NCI-H510A treated with DMSO at 0.1 percent for 48 hours (cell line): Measurements from ENCODE around the gene TMED5.
"Not testable (repeated sequence)": the region's sequence is repeated elsewhere in the genome, so short reads cannot be mapped to it uniquely, and the experiment has no call there.

Experiments used
- DNase-seq: peaks from one replicate; lab custom pipeline; 2025; lab: John Stamatoyannopoulos, UW

Gene TMED5

GRCh38 chr1:93171549-93172034 lies 8.6 kb downstream of the TMED5 start:
- no peak for DNase-seq

GRCh38 chr1:93170141-93170678 lies 10.0 kb downstream of the TMED5 start:
- DNase-seq = not testable (repeated sequence)

GRCh38 chr1:93167006-93167405 lies 13.2 kb downstream of the TMED5 start:
- DNase-seq = no peak

- DNase-seq = not testable (repeated sequence)
Measured at GRCh38 chr1:93165895-93166294, 14.3 kb downstream of the TMED5 start.

- no peak for DNase-seq
Measured at GRCh38 chr1:93164816-93165215, 15.4 kb downstream of the TMED5 start.

GRCh38 chr1:93163314-93163713 lies 16.9 kb downstream of the TMED5 start:
- DNase-seq = not testable (repeated sequence)

- DNase-seq = no peak
Measured at GRCh38 chr1:93159337-93159736, 20.9 kb downstream of the TMED5 start.

GRCh38 chr1:93155335-93155734 lies 24.9 kb downstream of the TMED5 start:
- no peak for DNase-seq

GRCh38 chr1:93154898-93155297 lies 25.3 kb downstream of the TMED5 start:
- no peak for DNase-seq

- DNase-seq = no peak
Measured at GRCh38 chr1:93152835-93153234, 27.4 kb downstream of the TMED5 start.

GRCh38 chr1:93151474-93151873 lies 28.7 kb downstream of the TMED5 start:
- DNase-seq = no peak

- DNase-seq = no peak
Measured at GRCh38 chr1:93150729-93151128, 29.5 kb downstream of the TMED5 start.

- DNase-seq = no peak
Measured at GRCh38 chr1:93148001-93148400, 32.2 kb downstream of the TMED5 start.

GRCh38 chr1:93143769-93144168 lies 36.4 kb downstream of the TMED5 start:
- DNase-seq = no peak

- no peak for DNase-seq
Measured at GRCh38 chr1:93143136-93143535, 37.1 kb downstream of the TMED5 start.

- DNase-seq = no peak
Measured at GRCh38 chr1:93142161-93142560, 38.1 kb downstream of the TMED5 start.

GRCh38 chr1:93140106-93140505 lies 40.1 kb downstream of the TMED5 start:
- no peak for DNase-seq

GRCh38 chr1:93137604-93138292 lies 42.5 kb downstream of the TMED5 start:
- DNase-seq = no peak

GRCh38 chr1:93136445-93136844 lies 43.8 kb downstream of the TMED5 start:
- DNase-seq = no peak

GRCh38 chr1:93132638-93133037 lies 47.6 kb downstream of the TMED5 start:
- DNase-seq = no peak

- peak; percentile 76 for DNase-seq
Measured at GRCh38 chr1:93129507-93130099, 50.6 kb downstream of the TMED5 start.

GRCh38 chr1:93124556-93125355 lies 55.5 kb downstream of the TMED5 start:
- no peak for DNase-seq
